Activated T-cell treated with anti-CD3 and anti-CD28 coated beads, Interleukin-2, amount 50 U/mL, for 1 hour (primary cell): ENCODE measurements around the gene HDAC4.
A peak's percentile ranks its signal among the peaks of the same experiment; 100 is the strongest.

Experiments
- DNase-seq: peaks from one replicate; pipeline ENCODE4 v3.0.0-alpha.2; 2020

Gene HDAC4

GRCh38 chr2:239145106-239145505 is 255.7 kb downstream of the HDAC4 start:
- no peak for DNase-seq

- no peak for DNase-seq
Measured at GRCh38 chr2:239144713-239144999, 256.2 kb downstream of the HDAC4 start.

GRCh38 chr2:239143858-239144712 is 256.7 kb downstream of the HDAC4 start:
- peak; percentile 39 for DNase-seq

- no peak for DNase-seq
Measured at GRCh38 chr2:239142806-239143205, 258.0 kb downstream of the HDAC4 start.

- no peak for DNase-seq
Measured at GRCh38 chr2:239142296-239142695, 258.5 kb downstream of the HDAC4 start.

- no peak for DNase-seq
Measured at GRCh38 chr2:239141021-239141760, 259.6 kb downstream of the HDAC4 start.

- no peak for DNase-seq
Measured at GRCh38 chr2:239140346-239141020, 260.3 kb downstream of the HDAC4 start.

GRCh38 chr2:239139566-239139965 is 261.3 kb downstream of the HDAC4 start:
- no peak for DNase-seq

- no peak for DNase-seq
Measured at GRCh38 chr2:239139101-239139500, 261.7 kb downstream of the HDAC4 start.

GRCh38 chr2:239138610-239139009 is 262.2 kb downstream of the HDAC4 start:
- DNase-seq, result no peak

GRCh38 chr2:239137898-239138283 is 262.9 kb downstream of the HDAC4 start:
- DNase-seq, result no peak

- no peak for DNase-seq
Measured at GRCh38 chr2:239137165-239137897, 263.5 kb downstream of the HDAC4 start.

- no peak for DNase-seq
Measured at GRCh38 chr2:239136762-239137161, 264.1 kb downstream of the HDAC4 start.

- DNase-seq, result no peak
Measured at GRCh38 chr2:239136203-239136602, 264.6 kb downstream of the HDAC4 start.

GRCh38 chr2:239135531-239135930 is 265.3 kb downstream of the HDAC4 start:
- DNase-seq, result no peak

GRCh38 chr2:239133945-239134570 is 266.8 kb downstream of the HDAC4 start:
- DNase-seq, result no peak

GRCh38 chr2:239132786-239133185 is 268.0 kb downstream of the HDAC4 start:
- no peak for DNase-seq

- no peak for DNase-seq
Measured at GRCh38 chr2:239132156-239132709, 268.6 kb downstream of the HDAC4 start.

GRCh38 chr2:239131521-239131920 is 269.3 kb downstream of the HDAC4 start:
- DNase-seq, result no peak

GRCh38 chr2:239130786-239131325 is 270.0 kb downstream of the HDAC4 start:
- DNase-seq, result no peak

GRCh38 chr2:239130041-239130440 is 270.8 kb downstream of the HDAC4 start:
- no peak for DNase-seq
